HEK293 (cell line): ENCODE measurements around the gene TREH.

Experiments used
- RBAK ChIP-seq: fragments of 450-650 bp; formaldehyde crosslinking; IDR thresholded peaks from 2 replicates; pipeline ENCODE4 v1.5.1; 2016; ENCODE audit warnings: missing biosample characterization, missing genetic modification characterization
- SP7 ChIP-seq: fragments of 450-650 bp; formaldehyde crosslinking; IDR thresholded peaks from 2 replicates; pipeline ENCODE4 v1.5.1; 2016; ENCODE audit warnings: missing biosample characterization, missing genetic modification characterization
- ZBTB1 ChIP-seq: fragments of 450-650 bp; formaldehyde crosslinking; IDR thresholded peaks from 2 replicates; pipeline ENCODE4 v1.5.1; 2016; ENCODE audit warnings: missing biosample characterization, missing genetic modification characterization
- ZFP37 ChIP-seq: fragments of 450-650 bp; formaldehyde crosslinking; IDR thresholded peaks from 2 replicates; pipeline ENCODE4 v1.5.1; 2016; ENCODE audit warnings: missing biosample characterization, missing genetic modification characterization
- ZNF140 ChIP-seq: fragments of 450-650 bp; formaldehyde crosslinking; IDR thresholded peaks from 2 replicates; pipeline ENCODE4 v1.5.1; 2016; ENCODE audit warnings: missing biosample characterization, missing genetic modification characterization
- ZNF157 ChIP-seq: fragments of 450-650 bp; formaldehyde crosslinking; IDR thresholded peaks from 2 replicates; pipeline ENCODE4 v1.5.1; 2016; ENCODE audit warnings: missing biosample characterization, missing genetic modification characterization
- ZNF555 ChIP-seq: fragments of 450-650 bp; formaldehyde crosslinking; conservative IDR thresholded peaks from 2 replicates; pipeline ENCODE4 v1.5.1; 2017; ENCODE audit warnings: missing biosample characterization, mild to moderate bottlenecking, missing genetic modification characterization, inconsistent platforms
- ZNF660 ChIP-seq: fragments of 450-650 bp; IDR thresholded peaks from 2 replicates; pipeline ENCODE4 v1.5.1; 2018; ENCODE audit warnings: missing biosample characterization, mild to moderate bottlenecking, missing genetic modification characterization
- TF ChIP-seq, protein P1 (sequence below): fragments of 450-650 bp; formaldehyde crosslinking; IDR thresholded peaks from 2 replicates; pipeline ENCODE4 v1.5.1; 2016; ENCODE audit warnings: missing biosample characterization, missing genetic modification characterization

DNA sequence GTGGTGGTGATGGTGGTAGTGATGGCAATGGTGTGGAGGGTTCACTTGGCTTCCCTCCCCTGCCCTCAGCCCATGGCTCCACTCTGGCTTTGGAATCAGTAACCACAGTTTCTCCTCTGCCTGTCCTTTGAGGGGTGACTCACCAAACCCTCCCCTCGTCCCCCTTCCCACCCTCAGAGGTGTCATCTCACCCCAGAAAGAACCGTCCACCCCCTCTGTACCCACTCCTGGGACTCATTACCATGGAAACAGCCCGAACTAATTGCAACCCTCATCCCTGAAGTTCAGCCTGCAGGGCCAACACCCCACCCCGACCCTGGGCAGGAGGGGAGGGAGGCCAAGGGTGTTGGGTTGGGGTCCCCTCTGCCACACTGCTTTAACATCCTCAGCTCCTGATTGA is 45.5 kb downstream of the TREH start:
- TF ChIP-seq ZFP37 (tag by site-specific recombination) (no peak), SP7 (tag by site-specific recombination) (no peak), ZNF555 (tag by site-specific recombination) (no peak), ZNF140 (no peak), ZNF157 (tag by site-specific recombination) (no peak), ZBTB1 (no peak), ZNF660 (tag by site-specific recombination) (no peak), RBAK (tag by site-specific recombination) (no peak)
- TF ChIP-seq, protein P1, sequence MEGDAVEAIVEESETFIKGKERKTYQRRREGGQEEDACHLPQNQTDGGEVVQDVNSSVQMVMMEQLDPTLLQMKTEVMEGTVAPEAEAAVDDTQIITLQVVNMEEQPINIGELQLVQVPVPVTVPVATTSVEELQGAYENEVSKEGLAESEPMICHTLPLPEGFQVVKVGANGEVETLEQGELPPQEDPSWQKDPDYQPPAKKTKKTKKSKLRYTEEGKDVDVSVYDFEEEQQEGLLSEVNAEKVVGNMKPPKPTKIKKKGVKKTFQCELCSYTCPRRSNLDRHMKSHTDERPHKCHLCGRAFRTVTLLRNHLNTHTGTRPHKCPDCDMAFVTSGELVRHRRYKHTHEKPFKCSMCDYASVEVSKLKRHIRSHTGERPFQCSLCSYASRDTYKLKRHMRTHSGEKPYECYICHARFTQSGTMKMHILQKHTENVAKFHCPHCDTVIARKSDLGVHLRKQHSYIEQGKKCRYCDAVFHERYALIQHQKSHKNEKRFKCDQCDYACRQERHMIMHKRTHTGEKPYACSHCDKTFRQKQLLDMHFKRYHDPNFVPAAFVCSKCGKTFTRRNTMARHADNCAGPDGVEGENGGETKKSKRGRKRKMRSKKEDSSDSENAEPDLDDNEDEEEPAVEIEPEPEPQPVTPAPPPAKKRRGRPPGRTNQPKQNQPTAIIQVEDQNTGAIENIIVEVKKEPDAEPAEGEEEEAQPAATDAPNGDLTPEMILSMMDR = no peak
